ENCODE data around the gene KPNA4. TPM values are rescaled to one million over a fixed set of nuclear protein-coding genes. Genes with fewer than 3 reads are reported as not detected.

KPNA4 gene
- polyA plus RNA-seq, 2 of the 4 experiments (the other 2 are of a cell fraction): 35.0 to 36.5 TPM

DNA sequence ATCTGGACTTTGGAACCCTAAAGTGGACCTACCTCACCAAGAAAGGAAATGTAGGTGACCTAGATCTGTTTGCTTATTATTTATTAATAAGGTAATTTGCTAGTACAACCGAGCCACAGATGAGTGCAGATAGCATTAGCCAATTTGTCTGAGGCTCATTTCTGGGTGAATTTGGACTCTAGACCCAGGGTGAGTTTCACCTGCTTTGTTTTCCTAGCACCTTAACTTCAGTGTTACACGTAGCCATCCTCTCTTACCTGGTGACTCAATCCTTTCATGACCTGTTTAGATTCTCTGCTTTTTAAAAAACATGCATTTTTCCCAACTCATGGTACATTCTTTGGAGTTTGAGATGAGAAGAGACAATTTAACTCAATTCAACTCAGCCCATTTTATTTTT is 33.5 kb upstream of the KPNA4 start (continued):
- TF ChIP-seq, protein P1, sequence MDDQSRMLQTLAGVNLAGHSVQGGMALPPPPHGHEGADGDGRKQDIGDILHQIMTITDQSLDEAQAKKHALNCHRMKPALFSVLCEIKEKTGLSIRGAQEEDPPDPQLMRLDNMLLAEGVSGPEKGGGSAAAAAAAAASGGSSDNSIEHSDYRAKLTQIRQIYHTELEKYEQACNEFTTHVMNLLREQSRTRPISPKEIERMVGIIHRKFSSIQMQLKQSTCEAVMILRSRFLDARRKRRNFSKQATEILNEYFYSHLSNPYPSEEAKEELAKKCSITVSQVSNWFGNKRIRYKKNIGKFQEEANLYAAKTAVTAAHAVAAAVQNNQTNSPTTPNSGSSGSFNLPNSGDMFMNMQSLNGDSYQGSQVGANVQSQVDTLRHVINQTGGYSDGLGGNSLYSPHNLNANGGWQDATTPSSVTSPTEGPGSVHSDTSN (IDR thresholded peaks at IDR 0.05): no peak
- TF ChIP-seq, protein P2, sequence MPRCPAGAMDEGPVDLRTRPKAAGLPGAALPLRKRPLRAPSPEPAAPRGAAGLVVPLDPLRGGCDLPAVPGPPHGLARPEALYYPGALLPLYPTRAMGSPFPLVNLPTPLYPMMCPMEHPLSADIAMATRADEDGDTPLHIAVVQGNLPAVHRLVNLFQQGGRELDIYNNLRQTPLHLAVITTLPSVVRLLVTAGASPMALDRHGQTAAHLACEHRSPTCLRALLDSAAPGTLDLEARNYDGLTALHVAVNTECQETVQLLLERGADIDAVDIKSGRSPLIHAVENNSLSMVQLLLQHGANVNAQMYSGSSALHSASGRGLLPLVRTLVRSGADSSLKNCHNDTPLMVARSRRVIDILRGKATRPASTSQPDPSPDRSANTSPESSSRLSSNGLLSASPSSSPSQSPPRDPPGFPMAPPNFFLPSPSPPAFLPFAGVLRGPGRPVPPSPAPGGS (IDR thresholded peaks at IDR 0.05): no peak
- TF ChIP-seq MAFK (IDR thresholded peaks at IDR 0.05; ENCODE audit: partially characterized antibody) (no peak), CBX8 (IDR thresholded peaks at IDR 0.05) (no peak), ZSCAN20 (CRISPR knock-in tag; IDR thresholded peaks at IDR 0.05) (no peak), NR3C1 (IDR thresholded peaks at IDR 0.05) (no peak)

DNA sequence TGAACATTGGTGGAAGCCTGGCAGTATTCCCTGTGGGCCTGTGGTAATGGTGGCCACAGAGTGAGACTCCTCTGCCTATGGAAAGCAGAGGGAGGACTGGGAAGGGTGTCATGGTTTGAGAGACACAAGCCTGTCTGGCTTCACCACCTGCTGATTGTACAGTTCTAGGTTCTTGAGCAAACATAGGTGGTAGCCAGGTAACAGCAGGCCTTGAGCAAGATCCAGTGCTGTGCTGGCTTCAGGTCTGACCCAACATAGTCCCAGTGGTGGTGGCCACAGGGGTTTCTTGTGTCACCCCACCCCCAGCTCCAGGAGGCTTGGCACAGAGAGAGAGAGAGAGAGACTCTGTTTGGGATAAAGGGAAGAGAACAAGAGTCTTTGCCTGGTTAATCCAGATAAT is 22.7 kb upstream of the KPNA4 start:
- no peak for FAIRE-seq
- DNase-seq (ENCODE audit: low read depth in 1 of 2, low spot score in 1 of 2): no peak
- Histone ChIP-seq H3K4me3 (no peak overlapping the region), H3K4me2 (no peak overlapping the region), H3K4me1 (no peaks in the 10 kb centered on the region), H3K27ac (no peak overlapping the region), H3K9me3 (no peaks in the 10 kb centered on the region)
- TF ChIP-seq CBX8 (IDR thresholded peaks at IDR 0.05): no peak
- TF ChIP-seq EHF (CRISPR knock-in tag; IDR thresholded peaks at IDR 0.05): no peak
- no peak for TF ChIP-seq RAD21 (conservative IDR thresholded peaks at IDR 0.05 in 1 of 2, IDR thresholded peaks at IDR 0.05 in 1 of 2)
- TF ChIP-seq PHF8 (IDR thresholded peaks at IDR 0.05; ENCODE audit: borderline replicate concordance, low read depth): no peak
- TF ChIP-seq JUN (IDR thresholded peaks at IDR 0.05): no peak
- no peak for TF ChIP-seq ZSCAN20 (CRISPR knock-in tag; IDR thresholded peaks at IDR 0.05)
- TF ChIP-seq ZFP36 (IDR thresholded peaks at IDR 0.05; ENCODE audit: borderline replicate concordance, partially characterized antibody): no peak
- TF ChIP-seq, protein P3, sequence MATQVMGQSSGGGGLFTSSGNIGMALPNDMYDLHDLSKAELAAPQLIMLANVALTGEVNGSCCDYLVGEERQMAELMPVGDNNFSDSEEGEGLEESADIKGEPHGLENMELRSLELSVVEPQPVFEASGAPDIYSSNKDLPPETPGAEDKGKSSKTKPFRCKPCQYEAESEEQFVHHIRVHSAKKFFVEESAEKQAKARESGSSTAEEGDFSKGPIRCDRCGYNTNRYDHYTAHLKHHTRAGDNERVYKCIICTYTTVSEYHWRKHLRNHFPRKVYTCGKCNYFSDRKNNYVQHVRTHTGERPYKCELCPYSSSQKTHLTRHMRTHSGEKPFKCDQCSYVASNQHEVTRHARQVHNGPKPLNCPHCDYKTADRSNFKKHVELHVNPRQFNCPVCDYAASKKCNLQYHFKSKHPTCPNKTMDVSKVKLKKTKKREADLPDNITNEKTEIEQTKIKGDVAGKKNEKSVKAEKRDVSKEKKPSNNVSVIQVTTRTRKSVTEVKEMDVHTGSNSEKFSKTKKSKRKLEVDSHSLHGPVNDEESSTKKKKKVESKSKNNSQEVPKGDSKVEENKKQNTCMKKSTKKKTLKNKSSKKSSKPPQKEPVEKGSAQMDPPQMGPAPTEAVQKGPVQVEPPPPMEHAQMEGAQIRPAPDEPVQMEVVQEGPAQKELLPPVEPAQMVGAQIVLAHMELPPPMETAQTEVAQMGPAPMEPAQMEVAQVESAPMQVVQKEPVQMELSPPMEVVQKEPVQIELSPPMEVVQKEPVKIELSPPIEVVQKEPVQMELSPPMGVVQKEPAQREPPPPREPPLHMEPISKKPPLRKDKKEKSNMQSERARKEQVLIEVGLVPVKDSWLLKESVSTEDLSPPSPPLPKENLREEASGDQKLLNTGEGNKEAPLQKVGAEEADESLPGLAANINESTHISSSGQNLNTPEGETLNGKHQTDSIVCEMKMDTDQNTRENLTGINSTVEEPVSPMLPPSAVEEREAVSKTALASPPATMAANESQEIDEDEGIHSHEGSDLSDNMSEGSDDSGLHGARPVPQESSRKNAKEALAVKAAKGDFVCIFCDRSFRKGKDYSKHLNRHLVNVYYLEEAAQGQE (IDR thresholded peaks at IDR 0.05): no peak
- no peak for TF ChIP-seq FOXS1 (CRISPR knock-in tag; IDR thresholded peaks at IDR 0.05)
- TF ChIP-seq, protein P4, sequence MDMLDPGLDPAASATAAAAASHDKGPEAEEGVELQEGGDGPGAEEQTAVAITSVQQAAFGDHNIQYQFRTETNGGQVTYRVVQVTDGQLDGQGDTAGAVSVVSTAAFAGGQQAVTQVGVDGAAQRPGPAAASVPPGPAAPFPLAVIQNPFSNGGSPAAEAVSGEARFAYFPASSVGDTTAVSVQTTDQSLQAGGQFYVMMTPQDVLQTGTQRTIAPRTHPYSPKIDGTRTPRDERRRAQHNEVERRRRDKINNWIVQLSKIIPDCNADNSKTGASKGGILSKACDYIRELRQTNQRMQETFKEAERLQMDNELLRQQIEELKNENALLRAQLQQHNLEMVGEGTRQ (IDR thresholded peaks at IDR 0.05): no peak
- TF ChIP-seq JUNB (IDR thresholded peaks at IDR 0.05): no peak
- TF ChIP-seq HEYL (CRISPR knock-in tag; IDR thresholded peaks at IDR 0.05): no peak
- TF ChIP-seq FOSB (CRISPR knock-in tag; IDR thresholded peaks at IDR 0.05): no peak
- no peak for TF ChIP-seq MYC (IDR thresholded peaks at IDR 0.05; ENCODE audit: borderline replicate concordance, low read length)
- no peak for TF ChIP-seq EP300 (IDR thresholded peaks at IDR 0.05)
- no peak for TF ChIP-seq SREBF2 (IDR thresholded peaks at IDR 0.05)
- TF ChIP-seq ZC3H11A (IDR thresholded peaks at IDR 0.05): no peak
- TF ChIP-seq ZNF302 (CRISPR knock-in tag; IDR thresholded peaks at IDR 0.05): no peak
- CTCF ChIA-PET: no interaction called here
- ATAC-seq: no peak
- POLR2A ChIA-PET: no interaction called here
